GM23338 (cell line): Measurements from ENCODE around the gene ADGRL1. TPM values are rescaled to one million over a fixed set of nuclear protein-coding genes. Genes with fewer than 3 reads are reported as not detected.

ENCODE experiments used
- ATAC-seq: fragments of 200-7000 bp; cut with Tn5 transposase; 3 replicates; pipeline ENCODE4 v1.9.1; 2020
- DNase-seq: peaks from one replicate; pipeline ENCODE4 v3.0.0-alpha.2; 2015; ENCODE audit warnings: low spot score
- H2AFZ ChIP-seq: fragments of 200-600 bp; sonication (generic); 2 replicates; pipeline ENCODE4 v1.8.0; 2016; ENCODE audit warnings: antibody characterized with exemption, mild to moderate bottlenecking, moderate library complexity
- H3F3A ChIP-seq: fragments of 200-600 bp; sonication (generic); replicated peaks from 2 replicates; pipeline ENCODE4 v1.8.0; 2017; ENCODE audit warnings: antibody characterized with exemption, mixed run types, low read depth
- H3K27ac ChIP-seq: fragments of 200-600 bp; sonication (generic); 2 replicates; pipeline ENCODE4 v1.6.1; 2016; ENCODE audit warnings: low read depth
- H3K27me3 ChIP-seq: fragments of 200-600 bp; sonication (generic); 2 replicates; pipeline ENCODE4 v1.8.0; 2016; ENCODE audit warnings: mild to moderate bottlenecking, mixed run types, moderate library complexity; ENCODE audit not compliant: insufficient read depth
- H3K36me3 ChIP-seq: fragments of 200-600 bp; sonication (generic); 2 replicates; pipeline ENCODE4 v1.8.0; 2016; ENCODE audit warnings: mild to moderate bottlenecking; ENCODE audit not compliant: insufficient read depth
- H3K4me1 ChIP-seq: fragments of 200-600 bp; sonication (generic); 2 replicates; pipeline ENCODE4 v1.8.0; 2016; ENCODE audit warnings: mild to moderate bottlenecking, moderate library complexity; ENCODE audit not compliant: insufficient read depth
- H3K4me2 ChIP-seq: fragments of 200-600 bp; sonication (generic); 2 replicates; pipeline ENCODE4 v1.7.1; 2017; ENCODE audit warnings: mixed run types
- H3K4me3 ChIP-seq: fragments of 200-600 bp; sonication (generic); 2 replicates; pipeline ENCODE4 v1.6.1; 2016; ENCODE audit warnings: mixed run types
- H3K79me2 ChIP-seq: fragments of 200-600 bp; sonication (generic); replicated peaks from 2 replicates; pipeline ENCODE4 v1.8.0; 2017; ENCODE audit warnings: mild to moderate bottlenecking; ENCODE audit not compliant: insufficient read depth
- H3K9me2 ChIP-seq: fragments of 200-600 bp; sonication (generic); 2 replicates; pipeline ENCODE4 v1.8.0; 2017; ENCODE audit not compliant: insufficient read depth
- H4K20me1 ChIP-seq: fragments of 200-600 bp; sonication (generic); replicated peaks from 2 replicates; pipeline ENCODE4 v1.8.0; 2017; ENCODE audit warnings: mild to moderate bottlenecking; ENCODE audit not compliant: insufficient read depth
- H3K27ac Mint-ChIP-seq: 2 replicates; pipeline ENCODE4 v1.8.0; 2020; ENCODE audit warnings: inconsistent platforms, mild to moderate bottlenecking, moderate library complexity, mixed read lengths
- H3K27me3 Mint-ChIP-seq: 3 replicates; pipeline ENCODE4 v1.8.0; 2022; ENCODE audit warnings: low read depth, mild to moderate bottlenecking, moderate library complexity, mixed read lengths, inconsistent platforms; ENCODE audit not compliant: insufficient read depth, poor library complexity
- H3K36me3 Mint-ChIP-seq: 3 replicates; pipeline ENCODE4 v1.8.0; 2021; ENCODE audit warnings: low read depth, mild to moderate bottlenecking, inconsistent platforms, moderate library complexity, mixed read lengths
- H3K4me1 Mint-ChIP-seq: 3 replicates; pipeline ENCODE4 v1.8.0; 2020; ENCODE audit warnings: mild to moderate bottlenecking, inconsistent platforms, mixed read lengths
- H3K4me3 Mint-ChIP-seq: 3 replicates; pipeline ENCODE4 v1.8.0; 2021; ENCODE audit warnings: moderate library complexity, mild to moderate bottlenecking, inconsistent platforms, mixed read lengths
- H3K9me3 Mint-ChIP-seq: 3 replicates; pipeline ENCODE4 v1.8.0; 2020; ENCODE audit warnings: moderate library complexity, mild to moderate bottlenecking, inconsistent platforms, mixed read lengths
- CREB1 ChIP-seq: fragments of 250-450 bp; sonication (Bioruptor Pico); IDR thresholded peaks from 2 replicates; pipeline ENCODE4 v1.5.0; 2020; ENCODE audit warnings: low read depth, mild to moderate bottlenecking, moderate library complexity
- CTCF ChIP-seq, 2 experiments: fragments of 200-600 bp in 1 of 2; sonication (generic) in 1 of 2; conservative IDR thresholded peaks; 2 replicates each; pipeline versions ENCODE4 v1.5.1 to v1.6.1; 2016 to 2017; ENCODE audit warnings: antibody characterized with exemption in 2 of 2, low read depth in 2 of 2, mild to moderate bottlenecking in 2 of 2, moderate library complexity in 1 of 2
- ETS1 ChIP-seq: IDR thresholded peaks from 2 replicates; pipeline ENCODE4 v1.6.1; 2016; ENCODE audit warnings: antibody characterized with exemption
- EZH2 ChIP-seq: fragments of 200-600 bp; sonication (generic); IDR thresholded peaks from one replicate; pipeline ENCODE4 v1.8.0; 2017; ENCODE audit warnings: antibody characterized with exemption, mild to moderate bottlenecking, low read depth; ENCODE audit not compliant: unreplicated experiment
- EZH2phosphoT487 ChIP-seq: fragments of 200-600 bp; sonication (generic); IDR thresholded peaks from one replicate; pipeline ENCODE4 v1.8.1; 2018; ENCODE audit warnings: antibody characterized with exemption; ENCODE audit not compliant: unreplicated experiment
- JUNB ChIP-seq: IDR thresholded peaks from one replicate; pipeline ENCODE4 v1.6.1; 2016; ENCODE audit warnings: antibody characterized with exemption; ENCODE audit not compliant: unreplicated experiment
- NANOG ChIP-seq: IDR thresholded peaks from 2 replicates; pipeline ENCODE4 v1.6.1; 2016; ENCODE audit warnings: antibody characterized with exemption, borderline replicate concordance
- POLR2AphosphoS5 ChIP-seq: IDR thresholded peaks from 2 replicates; pipeline ENCODE4 v1.6.1; 2016; ENCODE audit warnings: antibody characterized with exemption, low read depth
- STAT1 ChIP-seq: IDR thresholded peaks from one replicate; pipeline ENCODE4 v1.6.1; 2016; ENCODE audit warnings: antibody characterized with exemption; ENCODE audit not compliant: unreplicated experiment
- ZNF331 ChIP-seq: fragments of 250-450 bp; sonication (Bioruptor Pico); IDR thresholded peaks from 2 replicates; pipeline ENCODE4 v1.5.0; 2020; ENCODE audit warnings: low read depth, mild to moderate bottlenecking, moderate library complexity
- ZNF462 ChIP-seq: fragments of 250-450 bp; sonication (Bioruptor Pico); IDR thresholded peaks from 2 replicates; pipeline ENCODE4 v1.5.0; 2020; ENCODE audit warnings: mild to moderate bottlenecking, moderate library complexity
- polyA plus RNA-seq: library from polyadenylated mRNA; unstranded; fragments of >200 nt; fragmentation: Nextera tagmentation; extraction: Ambion mirVana; gene quantifications from 2 replicates; pipeline ENCODE4 v1.2.1, GENCODE V29; 2016
- total RNA-seq: library from RNA; depleted of rRNA; stranded (reverse); fragments of >200 nt; shearing (Covaris generic); gene quantifications from 2 replicates; pipeline ENCODE4 v1.2.3, GENCODE V29; 2014

ADGRL1 gene
- total and polyA plus RNA-seq, 2 experiments from 2014 or later = 20.6 to 100 TPM

GRCh38 chr19:14142262-14143190, 63.4 kb downstream of the ADGRL1 start:
- Histone ChIP-seq H3K9me2 (no peaks in the 10 kb centered on the region), H3K4me2 (no peak overlapping the region), H3K27ac (no peak overlapping the region), H3K36me3 (no peaks in the 10 kb centered on the region), H2AFZ (no peak overlapping the region), H3K4me1 (peaks cover 7% of the 10 kb centered on the region; the same call in 1 of the 2 replicates), H4K20me1 (peaks cover 9% of the 10 kb centered on the region), H3K4me3 (no peak overlapping the region), H3K79me2 (no peaks in the 10 kb centered on the region), H3F3A (peaks cover 3% of the 10 kb centered on the region; the same call in 1 of the 2 replicates), H3K27me3 (no peaks in the 10 kb centered on the region)
- H3K4me3 Mint-ChIP-seq = no peak overlapping the region
- H3K9me3 Mint-ChIP-seq = peaks cover 2% of the 10 kb centered on the region; the same call in 1 of the 3 replicates
- H3K36me3 Mint-ChIP-seq = no peaks in the 10 kb centered on the region; the same call in 2 of the 3 replicates
- no peak for DNase-seq
- ATAC-seq = no peak
- no peak for TF ChIP-seq POLR2AphosphoS5
- TF ChIP-seq NANOG = no peak
- TF ChIP-seq STAT1 = no peak
- no peak for TF ChIP-seq CREB1 (CRISPR knock-in tag)
- no peak for TF ChIP-seq EZH2phosphoT487
- no peak overlapping the region for H3K27ac Mint-ChIP-seq
- H3K4me1 Mint-ChIP-seq = peaks cover 10% of the 10 kb centered on the region
- peaks cover 3% of the 10 kb centered on the region for H3K27me3 Mint-ChIP-seq

GRCh38 chr19:14141041-14141440, 64.9 kb downstream of the ADGRL1 start:
- Histone ChIP-seq H3K4me2 (no peak overlapping the region), H3K4me1 (peaks cover 8% of the 10 kb centered on the region; the same call in 1 of the 2 replicates), H3K79me2 (no peaks in the 10 kb centered on the region), H3K9me2 (no peaks in the 10 kb centered on the region), H2AFZ (no peak overlapping the region), H4K20me1 (peaks cover 6% of the 10 kb centered on the region), H3K27ac (no peak overlapping the region), H3K4me3 (no peak overlapping the region), H3K27me3 (no peaks in the 10 kb centered on the region), H3K36me3 (no peaks in the 10 kb centered on the region), H3F3A (peaks cover 6% of the 10 kb centered on the region; the same call in 1 of the 2 replicates)
- Mint-ChIP-seq H3K27ac (no peak overlapping the region), H3K27me3 (peaks cover 4% of the 10 kb centered on the region), H3K4me1 (peaks cover 10% of the 10 kb centered on the region; the same call in 2 of the 3 replicates), H3K9me3 (peaks cover 2% of the 10 kb centered on the region; the same call in 1 of the 3 replicates), H3K4me3 (no peak overlapping the region), H3K36me3 (no peaks in the 10 kb centered on the region)
- ATAC-seq (no peak), DNase-seq (no peak)
- TF ChIP-seq NANOG (no peak), ZNF462 (CRISPR knock-in tag) (no peak), EZH2 (no peak), STAT1 (no peak), ETS1 (no peak), CREB1 (CRISPR knock-in tag) (no peak), POLR2AphosphoS5 (no peak), JUNB (no peak), EZH2phosphoT487 (no peak), ZNF331 (CRISPR knock-in tag) (no peak), CTCF (conservative IDR thresholded peaks at IDR 0.05; ENCODE audit: low read depth in 2 of 2) (no peak)
